H1 (cell line): Measurements from ENCODE around the gene TMEM269. TPM values are rescaled to one million over a fixed set of nuclear protein-coding genes. Genes with fewer than 3 reads are reported as not detected.

Experiments used
- CTCF ChIA-PET: fragments of 300-600 bp; sonication (Branson Sonifier 250); formaldehyde crosslinking; loops from one replicate; lab custom pipeline; 2021; ENCODE audit not compliant: partially characterized antibody; lab: Charles Lee
- POLR2A ChIA-PET: fragments of 300-600 bp; sonication (Branson Sonifier 250); formaldehyde crosslinking; loops from one replicate; lab custom pipeline; 2021; ENCODE audit warnings: inconsistent platforms; ENCODE audit not compliant: partially characterized antibody; lab: Charles Lee
- DNase-seq, 2 experiments: peaks; one replicate each; pipeline versions ENCODE4 v3.0.0 to v3.0.0-alpha.2; 2010 to 2022; ENCODE audit warnings: low spot score in 2 of 2, low read depth in 1 of 2, mixed read lengths in 1 of 2
- FAIRE-seq: peaks from 2 replicates; lab custom pipeline; 2011; peaks lifted over from hg19 to GRCh38; lab: Jason Lieb, UNC
- H2AFZ ChIP-seq: 2 replicates; pipeline ENCODE4 v1.8.1; 2012; ENCODE audit warnings: low read length, inconsistent platforms
- H2AK5ac ChIP-seq: 2 replicates; pipeline ENCODE4 v1.6.1; 2013; ENCODE audit warnings: low read depth, low read length
- H2BK120ac ChIP-seq: replicated peaks from 2 replicates; pipeline ENCODE3; 2013; ENCODE audit warnings: low read depth, low read length, inconsistent platforms
- H2BK12ac ChIP-seq: 2 replicates; pipeline ENCODE4 v1.6.1; 2013; ENCODE audit warnings: low read depth, low read length
- H2BK15ac ChIP-seq: 2 replicates; pipeline ENCODE4 v1.6.1; 2013; ENCODE audit warnings: low read length
- H2BK20ac ChIP-seq: 2 replicates; pipeline ENCODE4 v1.6.1; 2013; ENCODE audit warnings: low read length
- H2BK5ac ChIP-seq: 2 replicates; pipeline ENCODE4 v1.6.1; 2013; ENCODE audit warnings: low read depth, low read length
- H3K14ac ChIP-seq: 2 replicates; pipeline ENCODE4 v1.6.1; 2013; ENCODE audit warnings: inconsistent platforms; ENCODE audit not compliant: insufficient read length
- H3K18ac ChIP-seq: 2 replicates; pipeline ENCODE4 v1.6.1; 2013; ENCODE audit warnings: low read length; ENCODE audit errors: extremely low read depth
- H3K23ac ChIP-seq: 2 replicates; pipeline ENCODE4 v1.6.1; 2013; ENCODE audit warnings: inconsistent platforms; ENCODE audit not compliant: insufficient read length
- H3K23me2 ChIP-seq: 2 replicates; pipeline ENCODE4 v1.6.1; 2013; ENCODE audit warnings: low read depth, low read length
- H3K27ac ChIP-seq: 2 replicates; pipeline ENCODE4 v1.6.1; 2011; ENCODE audit warnings: low read depth, low read length, inconsistent platforms
- H3K27me3 ChIP-seq, 4 experiments: replicated peaks in 1 of 4; 1 replicate in 1 of 4; 2 replicates in 3 of 4; pipeline versions ENCODE4 v1.6.1 to v1.8.1; 2011 to 2013; ENCODE audit warnings: low read length in 3 of 4, mild to moderate bottlenecking in 3 of 4, inconsistent platforms in 2 of 4, mixed read lengths in 2 of 4, moderate library complexity in 1 of 4; ENCODE audit not compliant: control insufficient read depth in 3 of 4, insufficient read depth in 3 of 4; ENCODE audit errors: extremely low read depth in 1 of 4
- H3K36me3 ChIP-seq, 4 experiments: 2 replicates each; pipeline versions ENCODE4 v1.6.1 to v1.8.1; 2011 to 2013; ENCODE audit warnings: mild to moderate bottlenecking in 4 of 4, low read length in 3 of 4, moderate library complexity in 2 of 4, control low read depth in 1 of 4, inconsistent platforms in 1 of 4; ENCODE audit not compliant: insufficient read depth in 4 of 4, control insufficient read depth in 2 of 4
- H3K4ac ChIP-seq: replicated peaks from 2 replicates; pipeline ENCODE3; 2013; ENCODE audit warnings: low read length, low read depth, mixed read lengths, inconsistent platforms; ENCODE audit not compliant: insufficient read length
- H3K4me1 ChIP-seq, 4 experiments: replicated peaks in 1 of 4; 1 replicate in 1 of 4; 2 replicates in 3 of 4; pipeline versions ENCODE4 v1.6.1 to v1.8.1; 2011 to 2013; ENCODE audit warnings: low read length in 3 of 4, inconsistent platforms in 2 of 4, mixed read lengths in 1 of 4; ENCODE audit not compliant: insufficient read depth in 4 of 4, control insufficient read depth in 3 of 4
- H3K4me2 ChIP-seq, 2 experiments: 2 replicates each; pipeline versions ENCODE4 v1.6.1 to v1.8.1; 2011 to 2013; ENCODE audit warnings: low read depth in 2 of 2, low read length in 2 of 2, control low read depth in 1 of 2, inconsistent platforms in 1 of 2, mild to moderate bottlenecking in 1 of 2; ENCODE audit not compliant: insufficient read depth in 1 of 2
- H3K4me3 ChIP-seq, 4 experiments: fragments of 200-600, 300-600 bp in 1 of 4; sonication (generic), shearing (Covaris generic), sonication (Bioruptor Twin) in 1 of 4; 2 replicates each; pipeline versions ENCODE4 v1.5.1 to v1.8.1; 2011 to 2016; ENCODE audit warnings: low read length in 4 of 4, low read depth in 3 of 4, control low read depth in 2 of 4, inconsistent platforms in 2 of 4, mild to moderate bottlenecking in 2 of 4, mixed read lengths in 1 of 4, moderate library complexity in 1 of 4; ENCODE audit not compliant: insufficient read depth in 2 of 4; ENCODE audit errors: extremely low read depth in 1 of 4
- H3K56ac ChIP-seq: replicated peaks from 2 replicates; pipeline ENCODE3; 2013; ENCODE audit warnings: low read depth, mild to moderate bottlenecking, mixed read lengths, low read length, inconsistent platforms; ENCODE audit not compliant: insufficient read length
- H3K79me1 ChIP-seq: 2 replicates; pipeline ENCODE4 v1.6.1; 2013; ENCODE audit warnings: low read depth, low read length, control low read depth
- H3K79me2 ChIP-seq, 2 experiments: 2 replicates each; pipeline versions ENCODE4 v1.6.1 to v1.8.1; 2012 to 2013; ENCODE audit warnings: low read length in 2 of 2, mild to moderate bottlenecking in 2 of 2, inconsistent platforms in 1 of 2; ENCODE audit not compliant: insufficient read depth in 2 of 2, control insufficient read depth in 1 of 2
- H3K9ac ChIP-seq, 4 experiments: replicated peaks in 1 of 4; 1 replicate in 1 of 4; 2 replicates in 3 of 4; pipeline versions ENCODE4 v1.6.1 to v1.8.1; 2011 to 2013; ENCODE audit warnings: low read depth in 3 of 4, low read length in 3 of 4, control low read depth in 2 of 4, mild to moderate bottlenecking in 2 of 4, moderate library complexity in 2 of 4, inconsistent platforms in 1 of 4; ENCODE audit errors: extremely low read depth in 1 of 4
- H3K9me3 ChIP-seq, 2 experiments: 2 replicates each; pipeline versions ENCODE4 v1.6.1 to v1.8.1; 2012 to 2013; ENCODE audit warnings: mild to moderate bottlenecking in 2 of 2, moderate library complexity in 2 of 2, control low read depth in 1 of 2, inconsistent platforms in 1 of 2, low read depth in 1 of 2, low read length in 1 of 2, mixed read lengths in 1 of 2; ENCODE audit not compliant: insufficient read depth in 2 of 2
- H4K20me1 ChIP-seq, 2 experiments: replicated peaks in 1 of 2; 2 replicates each; pipeline versions ENCODE3 to v1.8.1; 2011 to 2013; ENCODE audit warnings: inconsistent platforms in 2 of 2, low read length in 2 of 2, mild to moderate bottlenecking in 1 of 2; ENCODE audit not compliant: insufficient read depth in 2 of 2, control insufficient read depth in 1 of 2
- H4K5ac ChIP-seq: 2 replicates; pipeline ENCODE4 v1.6.1; 2013; ENCODE audit warnings: low read length, low read depth, mixed read lengths, inconsistent platforms; ENCODE audit not compliant: insufficient read length
- H4K8ac ChIP-seq: 2 replicates; pipeline ENCODE4 v1.8.0; 2013; ENCODE audit warnings: mild to moderate bottlenecking, moderate library complexity, low read length, inconsistent platforms; ENCODE audit not compliant: insufficient read depth; ENCODE audit errors: extremely low read depth
- H4K91ac ChIP-seq: replicated peaks from 2 replicates; pipeline ENCODE3; 2013; ENCODE audit warnings: low read length, mixed read lengths, inconsistent platforms; ENCODE audit not compliant: insufficient read length
- BACH1 ChIP-seq: IDR thresholded peaks from 2 replicates; pipeline ENCODE4 v1.6.1; 2012; ENCODE audit warnings: low read length, improper control_type of control experiment
- BCL11A ChIP-seq, 2 experiments: IDR thresholded peaks; one replicate each; pipeline ENCODE4 v1.6.1; 2011; ENCODE audit warnings: low read depth in 2 of 2, low read length in 2 of 2, mild to moderate bottlenecking in 2 of 2
- CBX8 ChIP-seq: fragments of 300-800, 300-1000 bp; sonication (generic); IDR thresholded peaks from 2 replicates; pipeline ENCODE4 v1.7.1; 2016; ENCODE audit warnings: low read depth, low read length, borderline replicate concordance
- KDM4A ChIP-seq: IDR thresholded peaks from one replicate; pipeline ENCODE4 v1.7.1; 2012; ENCODE audit warnings: low read depth, mild to moderate bottlenecking, moderate library complexity, low read length, inconsistent platforms; ENCODE audit not compliant: severe bottlenecking
- NANOG ChIP-seq: IDR thresholded peaks from 2 replicates; pipeline ENCODE4 v1.6.1; 2011; ENCODE audit warnings: low read length, low read depth, mild to moderate bottlenecking, inconsistent platforms; ENCODE audit not compliant: insufficient read depth, poor library complexity, severe bottlenecking
- RNF2 ChIP-seq: fragments of 200-900, 300-1000 bp; sonication (generic); IDR thresholded peaks from 2 replicates; pipeline ENCODE4 v1.7.1; 2016; ENCODE audit warnings: borderline replicate concordance, low read depth, mild to moderate bottlenecking, antibody characterized with exemption, low read length; ENCODE audit not compliant: poor library complexity, severe bottlenecking; ENCODE audit errors: missing control alignments
- SAP30 ChIP-seq: fragments of 300-600 bp; sonication (generic); IDR thresholded peaks from 2 replicates; pipeline ENCODE4 v1.7.1; 2012; ENCODE audit warnings: low read length, moderate library complexity, mild to moderate bottlenecking, inconsistent platforms; ENCODE audit not compliant: insufficient read depth, insufficient replicate concordance
- SIN3A ChIP-seq, 2 experiments: IDR thresholded peaks in 1 of 2; conservative IDR thresholded peaks in 1 of 2; 2 replicates each; pipeline ENCODE4 v1.6.1; 2011 to 2012; ENCODE audit warnings: low read length in 2 of 2, improper control_type of control experiment in 1 of 2, low read depth in 1 of 2, mild to moderate bottlenecking in 1 of 2
- SP1 ChIP-seq: IDR thresholded peaks from 2 replicates; pipeline ENCODE4 v1.6.1; 2011; ENCODE audit warnings: low read depth, low read length
- SP2 ChIP-seq: IDR thresholded peaks from 2 replicates; pipeline ENCODE4 v1.6.1; 2012; ENCODE audit warnings: mild to moderate bottlenecking, low read length, inconsistent platforms
- TCF12 ChIP-seq: IDR thresholded peaks from 2 replicates; pipeline ENCODE4 v1.6.1; 2011; ENCODE audit warnings: low read depth, mild to moderate bottlenecking, low read length
- WGBS, 2 experiments: shearing (Covaris generic) in 1 of 2; methylation state at CpG; one replicate each; pipeline versions ENCODE4 v1.1.6 to v1.1.7; 2013 to 2015; ENCODE audit warnings: low lambda C conversion rate in 2 of 2, mixed read lengths in 2 of 2, inconsistent platforms in 1 of 2, low coverage in 1 of 2, missing lambda C conversion rate in 1 of 2; ENCODE audit not compliant: insufficient replicate concordance in 2 of 2, insufficient coverage in 1 of 2, insufficient read length in 1 of 2; ENCODE audit errors: extremely low coverage in 1 of 2, missing lambda C conversion rate in 1 of 2; 5-methylcytosine and 5-hydroxymethylcytosine counted together
- polyA plus RNA-seq, 7 experiments: library from polyadenylated mRNA; depleted of rRNA in 3 of 7; stranded (reverse) in 5 of 7; unstranded in 2 of 7; fragments of >200 nt in 5 of 7; fragments of 200-250 nt in 2 of 7; gene quantifications; 1 replicate in 5 of 7; 2 replicates in 1 of 7; 4 replicates in 1 of 7; pipeline versions ENCODE4 v1.2.1 to v1.2.3, GENCODE V29; 2011 to 2013; ENCODE audit warnings: missing spikeins in 2 of 7, mixed read lengths in 2 of 7
- total RNA-seq: library from RNA; stranded (reverse); fragmentation: NEBNext Ultra II Directional; extraction: Animal tissue kit (Norgen Biotek cat#: 25700); gene quantifications from 2 replicates; pipeline ENCODE4 v1.2.1, GENCODE V29; 2021
- TF ChIP-seq, protein P1 (sequence below): IDR thresholded peaks from 2 replicates; pipeline ENCODE4 v1.6.1; 2011; ENCODE audit warnings: low read depth, mild to moderate bottlenecking, low read length; ENCODE audit not compliant: insufficient read depth

Gene TMEM269
- total and polyA plus RNA-seq, 2 of the 8 experiments (the other 6 are each of a cell fraction or from before 2014, with no cell fraction given), result 0.14 to 0.35 TPM

- peaks cover 0 to 24% (median 17%) of the 10 kb centered on the region in 4 experiments; a peak in 6 of 7 replicates for H3K4me1 ChIP-seq
- H3K9me3 ChIP-seq, result no peaks in the 10 kb centered on the region
- H3K4me2 ChIP-seq, result no peak overlapping the region
- peaks cover 3% of the 10 kb centered on the region; the same call in 1 of the 2 replicates for H3K79me1 ChIP-seq
- no peak overlapping the region for H3K4me3 ChIP-seq
- FAIRE-seq (no peak), DNase-seq (no peak)
- no peak overlapping the region for H2AFZ ChIP-seq
- no peak overlapping the region for H2BK5ac ChIP-seq
- ChIA-PET POLR2A (no interaction called here), CTCF (interaction anchor here (0.6 to 6.4 kb wide), 14 partner anchors 10 to 561 kb away, joined by 3 to 62 read pairs (median 3); partner anchors contain the start of gene YBX1)
- H3K23ac ChIP-seq, result no peak overlapping the region
- no peak overlapping the region for H4K91ac ChIP-seq
- H3K23me2 ChIP-seq, result peaks cover 5% of the 10 kb centered on the region; the same call in 1 of the 2 replicates
- H3K56ac ChIP-seq, result no peak overlapping the region
- H2BK15ac ChIP-seq, result no peak overlapping the region
- H3K27me3 ChIP-seq, result no peaks in the 10 kb centered on the region
- no peak overlapping the region for H2BK120ac ChIP-seq
- H4K20me1 ChIP-seq, result peaks cover 0 to 4% of the 10 kb centered on the region in 2 experiments
- no peak overlapping the region for H4K5ac ChIP-seq
- no peak overlapping the region for H3K9ac ChIP-seq
- WGBS, 2 experiments, result 90% methylated on average over 14 of the region's 14 CpGs; no CpG with 5 or more reads in 1 of the 2 experiments
- H3K18ac ChIP-seq, result no peak overlapping the region
- no peak overlapping the region for H4K8ac ChIP-seq
- no peak overlapping the region for H2AK5ac ChIP-seq
- no peak overlapping the region for H3K4ac ChIP-seq
- H3K79me2 ChIP-seq, result no peaks in the 10 kb centered on the region
- no peak overlapping the region for H3K27ac ChIP-seq
- H3K14ac ChIP-seq, result no peak overlapping the region
- no peak overlapping the region for H2BK12ac ChIP-seq
- no peak overlapping the region for H2BK20ac ChIP-seq
- H3K36me3 ChIP-seq, result no peaks in the 10 kb centered on the region
- TF ChIP-seq, protein P1, sequence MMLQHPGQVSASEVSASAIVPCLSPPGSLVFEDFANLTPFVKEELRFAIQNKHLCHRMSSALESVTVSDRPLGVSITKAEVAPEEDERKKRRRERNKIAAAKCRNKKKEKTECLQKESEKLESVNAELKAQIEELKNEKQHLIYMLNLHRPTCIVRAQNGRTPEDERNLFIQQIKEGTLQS, result no peak
- no peak for TF ChIP-seq KDM4A
- TF ChIP-seq BACH1, result no peak
- TF ChIP-seq NANOG, result no peak
- TF ChIP-seq BCL11A (IDR thresholded peaks at IDR 0.05; ENCODE audit: low read depth in 2 of 2, low read length in 2 of 2), result no peak
- no peak for TF ChIP-seq SP2
- no peak for TF ChIP-seq SP1
- no peak for TF ChIP-seq RNF2
- no peak for TF ChIP-seq TCF12
- TF ChIP-seq SAP30, result no peak
- no peak for TF ChIP-seq SIN3A (conservative IDR thresholded peaks at IDR 0.05 in 1 of 2, IDR thresholded peaks at IDR 0.05 in 1 of 2; ENCODE audit: low read depth in 1 of 2, low read length in 2 of 2)
- no peak for TF ChIP-seq CBX8
Observed at GRCh38 chr1:42735477-42736105, 49.2 kb upstream of the TMEM269 start.
